ENCODE measurements around the gene PACRG. TPM values are rescaled to one million over a fixed set of nuclear protein-coding genes. Genes with fewer than 3 reads are reported as not detected.

PACRG gene
- polyA plus RNA-seq, 3 donors = not detected

DNA sequence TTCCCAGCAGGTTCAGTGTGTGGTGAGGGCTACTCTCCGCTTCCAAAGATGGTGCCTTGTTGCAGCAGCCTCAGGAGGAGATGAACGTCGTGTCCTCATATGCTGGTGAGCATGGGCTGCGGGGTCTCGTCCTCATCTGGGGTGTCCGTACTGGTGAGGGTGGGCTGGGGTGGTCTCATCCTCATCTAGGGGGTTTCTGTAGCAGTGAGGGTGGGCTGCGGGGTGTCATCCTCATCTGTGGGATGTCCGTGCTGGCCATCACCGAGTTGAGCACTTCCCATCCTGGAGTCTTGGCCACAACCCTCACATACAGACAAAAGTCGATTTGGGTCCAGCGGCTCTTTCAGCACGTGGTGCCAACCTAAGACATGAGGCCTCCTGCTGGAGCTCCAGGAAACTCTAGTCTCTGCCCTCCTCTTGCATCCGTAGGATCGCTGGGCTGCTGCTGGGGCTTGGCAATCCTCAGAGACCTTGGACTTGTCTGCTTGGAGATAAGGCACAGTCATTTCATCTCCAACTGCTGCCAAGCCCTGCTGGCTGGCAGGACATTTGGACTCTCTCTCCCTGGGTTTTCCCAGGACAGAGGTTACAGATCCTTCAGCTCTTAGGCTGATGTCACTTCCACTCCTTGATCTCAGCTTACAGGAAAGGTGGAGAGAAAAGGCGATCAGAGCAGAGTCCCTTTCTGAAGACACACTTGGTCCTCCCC, 160.4 kb downstream of the PACRG start:
- DNase-seq = no peak
- TF ChIP-seq, protein P1, sequence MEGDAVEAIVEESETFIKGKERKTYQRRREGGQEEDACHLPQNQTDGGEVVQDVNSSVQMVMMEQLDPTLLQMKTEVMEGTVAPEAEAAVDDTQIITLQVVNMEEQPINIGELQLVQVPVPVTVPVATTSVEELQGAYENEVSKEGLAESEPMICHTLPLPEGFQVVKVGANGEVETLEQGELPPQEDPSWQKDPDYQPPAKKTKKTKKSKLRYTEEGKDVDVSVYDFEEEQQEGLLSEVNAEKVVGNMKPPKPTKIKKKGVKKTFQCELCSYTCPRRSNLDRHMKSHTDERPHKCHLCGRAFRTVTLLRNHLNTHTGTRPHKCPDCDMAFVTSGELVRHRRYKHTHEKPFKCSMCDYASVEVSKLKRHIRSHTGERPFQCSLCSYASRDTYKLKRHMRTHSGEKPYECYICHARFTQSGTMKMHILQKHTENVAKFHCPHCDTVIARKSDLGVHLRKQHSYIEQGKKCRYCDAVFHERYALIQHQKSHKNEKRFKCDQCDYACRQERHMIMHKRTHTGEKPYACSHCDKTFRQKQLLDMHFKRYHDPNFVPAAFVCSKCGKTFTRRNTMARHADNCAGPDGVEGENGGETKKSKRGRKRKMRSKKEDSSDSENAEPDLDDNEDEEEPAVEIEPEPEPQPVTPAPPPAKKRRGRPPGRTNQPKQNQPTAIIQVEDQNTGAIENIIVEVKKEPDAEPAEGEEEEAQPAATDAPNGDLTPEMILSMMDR (IDR thresholded peaks at IDR 0.05) = no peak
- H4K20me1 ChIP-seq (ENCODE audit: insufficient read depth, low read length) = no peaks in the 10 kb centered on the region
- H3K36me3 ChIP-seq (replicated peaks in 1 of 2; ENCODE audit: control insufficient read depth in 1 of 2, insufficient read depth in 2 of 2, low read length in 2 of 2) = no peaks in the 10 kb centered on the region
- H3K9ac ChIP-seq (ENCODE audit: insufficient read depth, low read length, poor library complexity, severe bottlenecking) = no peak overlapping the region
- H2AFZ ChIP-seq (ENCODE audit: insufficient read depth, low read depth, low read length, poor library complexity, severe bottlenecking) = no peak overlapping the region
- H3K27me3 ChIP-seq (ENCODE audit: control insufficient read depth in 2 of 2, insufficient read depth in 2 of 2, low read length in 2 of 2) = no peaks in the 10 kb centered on the region
- no peaks in the 10 kb centered on the region for H3K4me1 ChIP-seq (ENCODE audit: control insufficient read depth in 1 of 2, insufficient read depth in 2 of 2, low read length in 2 of 2)
- peaks cover 35 to 49% of the 10 kb centered on the region in 2 donors for H3K9me3 ChIP-seq (replicated peaks in 1 of 2; ENCODE audit: control insufficient read depth in 1 of 2, insufficient read depth in 1 of 2, low read length in 2 of 2)
- H3K4me2 ChIP-seq (replicated peaks; ENCODE audit: extremely low read depth, low read length, poor library complexity, severe bottlenecking) = no peak overlapping the region
- no peaks in the 10 kb centered on the region for H3K4me1 Mint-ChIP-seq
- H3K4me3 Mint-ChIP-seq = no peak overlapping the region
- peaks cover 1 to 34% (median 19%) of the 10 kb centered on the region in 7 donors for H3K9me3 Mint-ChIP-seq
- H3K4me3 ChIP-seq (replicated peaks in 1 of 3; ENCODE audit: low read depth in 2 of 3, low read length in 3 of 3) = no peak overlapping the region
- no peak overlapping the region for H3K27ac ChIP-seq (ENCODE audit: low read depth in 1 of 2, low read length in 2 of 2)
- no peaks in the 10 kb centered on the region for H3K79me2 ChIP-seq (ENCODE audit: insufficient read depth, low read length)
- H3K27me3 Mint-ChIP-seq (ENCODE audit: low read depth in 3 of 3) = peaks cover 0 to 2% (median 0%) of the 10 kb centered on the region in 3 donors
- intact Hi-C loops (cut with micrococcal nuclease) = no loop called here
- H3K36me3 Mint-ChIP-seq = no peaks in the 10 kb centered on the region
- WGBS (ENCODE audit: insufficient coverage) = 86% methylated on average over 6 of the region's 15 CpGs
- H3K27ac Mint-ChIP-seq = no peak overlapping the region

DNA sequence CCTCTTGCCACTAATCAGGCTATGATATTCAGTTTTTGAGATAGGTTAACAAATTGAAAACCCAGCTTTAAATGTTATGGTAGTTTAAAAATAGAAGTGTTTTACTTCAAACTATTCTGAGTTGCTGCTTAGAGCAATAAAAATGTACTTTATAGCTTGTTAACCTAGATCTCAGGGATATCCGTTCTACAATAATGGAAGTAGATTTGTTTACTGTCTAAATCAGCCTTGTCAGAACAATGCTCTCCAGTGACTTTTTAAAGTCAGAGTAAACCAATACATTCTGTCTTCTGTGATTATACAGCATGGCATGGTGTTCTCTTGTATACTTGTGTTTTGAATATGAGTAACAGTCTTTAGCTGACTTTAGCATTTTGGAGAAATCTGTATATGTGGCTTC, 161.5 kb downstream of the PACRG start:
- H3K27me3 Mint-ChIP-seq (ENCODE audit: low read depth in 3 of 3) = peaks cover 0 to 2% (median 0%) of the 10 kb centered on the region in 3 donors
- Histone ChIP-seq H3K27ac (ENCODE audit: low read depth in 1 of 2, low read length in 2 of 2) (no peak overlapping the region), H3K4me2 (replicated peaks; ENCODE audit: extremely low read depth, low read length, poor library complexity, severe bottlenecking) (no peak overlapping the region), H3K79me2 (ENCODE audit: insufficient read depth, low read length) (no peaks in the 10 kb centered on the region), H4K20me1 (ENCODE audit: insufficient read depth, low read length) (no peaks in the 10 kb centered on the region), H3K9ac (ENCODE audit: insufficient read depth, low read length, poor library complexity, severe bottlenecking) (no peak overlapping the region), H3K9me3 (replicated peaks in 1 of 2; ENCODE audit: control insufficient read depth in 1 of 2, insufficient read depth in 1 of 2, low read length in 2 of 2) (peaks cover 46 to 58% of the 10 kb centered on the region in 2 donors), H2AFZ (ENCODE audit: insufficient read depth, low read depth, low read length, poor library complexity, severe bottlenecking) (no peak overlapping the region), H3K27me3 (ENCODE audit: control insufficient read depth in 2 of 2, insufficient read depth in 2 of 2, low read length in 2 of 2) (no peaks in the 10 kb centered on the region), H3K4me1 (ENCODE audit: control insufficient read depth in 1 of 2, insufficient read depth in 2 of 2, low read length in 2 of 2) (no peaks in the 10 kb centered on the region), H3K36me3 (replicated peaks in 1 of 2; ENCODE audit: control insufficient read depth in 1 of 2, insufficient read depth in 2 of 2, low read length in 2 of 2) (no peaks in the 10 kb centered on the region), H3K4me3 (replicated peaks in 1 of 3; ENCODE audit: low read depth in 2 of 3, low read length in 3 of 3) (no peak overlapping the region)
- peaks cover 3 to 39% (median 20%) of the 10 kb centered on the region in 7 donors for H3K9me3 Mint-ChIP-seq
- TF ChIP-seq, protein P1 (IDR thresholded peaks at IDR 0.05) = no peak
- intact Hi-C loops (cut with micrococcal nuclease) = no loop called here
- H3K27ac Mint-ChIP-seq = no peak overlapping the region
- WGBS (ENCODE audit: insufficient coverage) = no CpG with 5 or more reads among the region's 1 CpG
- H3K4me3 Mint-ChIP-seq = no peak overlapping the region
- no peaks in the 10 kb centered on the region for H3K4me1 Mint-ChIP-seq
- DNase-seq = no peak
- H3K36me3 Mint-ChIP-seq = no peaks in the 10 kb centered on the region
